Osteoblast (primary cell): ENCODE results near the gene HAGHL. TPM values are rescaled to one million over a fixed set of nuclear protein-coding genes. Genes with fewer than 3 reads are reported as not detected.

ENCODE experiments used
- DNase-seq: peaks from one replicate; pipeline ENCODE4 v3.0.0; 2011; ENCODE audit warnings: low spot score, mixed read lengths; ENCODE audit not compliant: insufficient read length; ENCODE audit errors: missing footprints
- H2AFZ ChIP-seq: 2 replicates; pipeline ENCODE4 v1.6.0; 2011; ENCODE audit warnings: mild to moderate bottlenecking, low read length
- H3K27ac ChIP-seq: 2 replicates; pipeline ENCODE4 v1.5.1; 2011; ENCODE audit warnings: mild to moderate bottlenecking, low read depth, low read length, moderate library complexity
- H3K27me3 ChIP-seq: 2 replicates; pipeline ENCODE4 v1.6.0; 2012; ENCODE audit warnings: mild to moderate bottlenecking, control low read depth, inconsistent platforms, low read length, moderate library complexity; ENCODE audit not compliant: insufficient read depth
- H3K36me3 ChIP-seq: 2 replicates; pipeline ENCODE4 v1.5.1; 2011; ENCODE audit warnings: mild to moderate bottlenecking, low read length, control low read depth, moderate library complexity; ENCODE audit not compliant: insufficient read depth
- H3K4me1 ChIP-seq: 2 replicates; pipeline ENCODE4 v1.5.1; 2011; ENCODE audit warnings: mild to moderate bottlenecking, low read length, control low read depth, moderate library complexity; ENCODE audit not compliant: insufficient read depth
- H3K4me2 ChIP-seq: 2 replicates; pipeline ENCODE4 v1.6.0; 2011; ENCODE audit warnings: mild to moderate bottlenecking, low read length; ENCODE audit not compliant: insufficient read depth
- H3K4me3 ChIP-seq: fragments of 200-600 bp; sonication (generic); 3 replicates; pipeline ENCODE4 v1.5.1; 2012; ENCODE audit warnings: mild to moderate bottlenecking, low read length, inconsistent platforms; ENCODE audit not compliant: insufficient read depth
- H3K79me2 ChIP-seq: 2 replicates; pipeline ENCODE4 v1.6.0; 2012; ENCODE audit warnings: mild to moderate bottlenecking, low read length, control low read depth, inconsistent platforms; ENCODE audit not compliant: insufficient read depth
- H3K9me3 ChIP-seq: 2 replicates; pipeline ENCODE4 v1.5.1; 2011; ENCODE audit warnings: low read depth, low read length, control low read depth
- H4K20me1 ChIP-seq: 2 replicates; pipeline ENCODE4 v1.6.0; 2012; ENCODE audit warnings: mild to moderate bottlenecking, low read length, control low read depth; ENCODE audit not compliant: insufficient read depth
- CTCF ChIP-seq: IDR thresholded peaks from 2 replicates; pipeline ENCODE4 v1.5.1; 2011; ENCODE audit warnings: mild to moderate bottlenecking, low read depth, low read length, moderate library complexity; ENCODE audit errors: extremely low read depth
- total RNA-seq: library from RNA; depleted of rRNA; stranded (reverse); fragments of >200 nt; gene quantifications from 2 replicates; pipeline ENCODE4 v1.2.3, GENCODE V29; 2012

The HAGHL gene
- total RNA-seq, 1 donor = 16.3 TPM

DNA sequence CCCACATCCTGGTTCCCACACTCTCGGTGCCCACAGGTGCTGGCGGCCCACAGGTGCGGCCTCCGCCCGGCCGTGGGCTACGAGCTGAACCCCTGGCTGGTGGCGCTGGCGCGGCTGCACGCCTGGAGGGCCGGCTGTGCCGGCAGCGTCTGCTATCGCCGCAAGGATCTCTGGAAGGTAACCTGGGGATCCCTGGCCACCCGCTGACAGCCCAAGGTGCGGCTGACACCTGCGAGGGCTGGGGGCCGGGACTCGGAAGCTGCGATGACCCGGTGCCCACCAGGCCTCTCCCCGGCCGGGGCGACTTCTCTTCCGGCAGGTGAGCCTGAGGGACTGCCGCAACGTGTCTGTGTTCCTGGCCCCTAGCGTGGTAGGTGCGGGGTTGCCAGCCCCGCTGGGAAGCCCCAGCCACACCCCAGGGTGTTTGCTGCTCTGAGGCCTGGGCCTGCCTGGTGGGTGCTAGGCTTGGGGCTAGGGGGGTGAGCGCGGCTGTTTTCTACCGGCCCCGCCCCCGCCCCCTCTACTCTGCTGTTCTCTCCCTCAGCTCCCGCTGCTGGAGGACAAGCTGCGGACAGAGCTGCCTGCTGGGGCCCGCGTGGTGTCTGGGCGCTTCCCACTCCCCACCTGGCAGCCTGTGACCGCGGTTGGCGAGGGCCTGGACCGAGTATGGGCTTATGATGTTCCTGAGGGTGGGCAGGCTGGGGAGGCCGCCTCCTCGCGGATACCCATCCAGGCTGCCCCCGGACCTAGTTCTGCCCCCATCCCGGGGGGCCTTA, 5.0 kb upstream of the HAGHL start:
- no peak overlapping the region for H2AFZ ChIP-seq
- peak overlapping the region; percentile 87 for H3K4me2 ChIP-seq
- TF ChIP-seq CTCF = no peak
- peaks cover 7% of the 10 kb centered on the region for H4K20me1 ChIP-seq
- no peaks in the 10 kb centered on the region for H3K79me2 ChIP-seq
- no peak overlapping the region for H3K27ac ChIP-seq
- H3K4me3 ChIP-seq = peak overlapping the region; percentile 84
- no peaks in the 10 kb centered on the region for H3K9me3 ChIP-seq
- H3K4me1 ChIP-seq = peaks cover 12% of the 10 kb centered on the region
- H3K36me3 ChIP-seq = no peaks in the 10 kb centered on the region
- H3K27me3 ChIP-seq = no peaks in the 10 kb centered on the region
- no peak for DNase-seq

DNA sequence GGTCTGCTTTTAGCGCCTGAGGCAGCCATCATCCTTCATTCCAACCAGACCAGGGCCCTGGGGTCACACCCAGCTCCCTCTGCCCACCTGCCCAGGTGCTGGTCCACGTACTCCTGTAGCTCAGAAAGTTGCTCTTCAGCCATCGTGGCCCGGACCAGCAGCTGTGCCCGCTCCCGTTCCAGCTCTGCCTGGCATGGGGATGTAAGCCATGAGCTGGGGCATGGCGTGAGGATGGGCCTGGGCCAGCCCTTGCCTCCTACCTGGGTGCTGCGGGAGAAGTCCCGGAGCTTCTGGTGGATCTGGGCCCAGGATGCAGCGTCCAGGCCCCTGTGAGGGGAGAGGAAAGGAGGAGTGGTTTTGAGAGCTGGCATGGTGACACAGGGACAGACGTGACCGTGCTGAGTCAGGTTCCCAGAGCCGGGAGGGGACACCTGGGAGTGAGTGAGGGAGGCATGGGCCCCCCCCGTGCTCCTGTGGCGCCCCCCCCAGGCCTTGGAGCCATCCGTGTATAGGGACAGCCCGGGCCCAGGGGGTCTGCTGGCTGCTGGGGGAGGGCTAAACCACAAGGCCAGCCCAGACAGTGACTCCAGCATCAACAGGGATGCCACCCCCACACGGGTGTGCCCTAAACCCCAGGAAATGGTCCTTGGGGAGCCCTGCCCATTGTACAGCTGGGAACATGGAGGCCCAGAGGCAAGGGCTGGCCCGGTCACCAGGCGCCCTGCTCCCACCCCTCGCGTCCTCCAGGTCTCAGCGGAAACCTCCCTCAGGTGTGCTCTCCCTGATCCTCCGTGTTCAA, 3.9 kb upstream of the HAGHL start:
- H3K27ac ChIP-seq = no peak overlapping the region
- no peak for TF ChIP-seq CTCF
- H3K9me3 ChIP-seq = no peaks in the 10 kb centered on the region
- H3K79me2 ChIP-seq = no peaks in the 10 kb centered on the region
- no peak overlapping the region for H3K4me2 ChIP-seq
- H3K4me3 ChIP-seq = no peak overlapping the region
- DNase-seq = no peak
- H4K20me1 ChIP-seq = peaks cover 7% of the 10 kb centered on the region
- no peak overlapping the region for H2AFZ ChIP-seq
- H3K36me3 ChIP-seq = no peaks in the 10 kb centered on the region
- H3K4me1 ChIP-seq = peaks cover 16% of the 10 kb centered on the region
- H3K27me3 ChIP-seq = no peaks in the 10 kb centered on the region

DNA sequence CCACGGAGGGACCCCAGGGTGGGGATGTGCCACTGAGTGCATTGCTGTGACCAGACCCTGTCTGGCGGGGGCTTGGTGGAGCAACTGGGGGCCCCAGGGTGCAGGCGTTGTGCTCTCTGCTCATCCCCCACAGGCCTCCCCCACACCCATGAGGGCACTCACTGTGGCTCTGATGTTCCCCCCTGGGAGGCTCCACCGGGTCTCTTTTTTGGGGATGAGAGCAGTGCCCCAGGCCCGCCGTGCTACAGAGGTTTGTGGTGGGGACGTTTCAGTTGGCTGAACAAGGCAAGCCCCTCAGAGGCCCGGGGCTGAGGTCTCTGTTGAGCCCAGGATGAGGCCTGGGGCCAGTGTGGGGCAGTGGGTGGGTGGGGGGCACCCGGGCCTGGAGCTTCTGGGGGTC, 3.2 kb upstream of the HAGHL start:
- H3K4me3 ChIP-seq = no peak overlapping the region
- peaks cover 16% of the 10 kb centered on the region for H3K4me1 ChIP-seq
- peaks cover 7% of the 10 kb centered on the region for H4K20me1 ChIP-seq
- no peak overlapping the region for H3K27ac ChIP-seq
- no peak overlapping the region for H3K4me2 ChIP-seq
- no peak overlapping the region for H2AFZ ChIP-seq
- DNase-seq = no peak
- no peaks in the 10 kb centered on the region for H3K36me3 ChIP-seq
- TF ChIP-seq CTCF = no peak
- no peaks in the 10 kb centered on the region for H3K27me3 ChIP-seq
- no peaks in the 10 kb centered on the region for H3K79me2 ChIP-seq
- no peaks in the 10 kb centered on the region for H3K9me3 ChIP-seq
